ENCODE data around the gene NGEF. TPM values are rescaled to one million over a fixed set of nuclear protein-coding genes. Genes with fewer than 3 reads are reported as not detected.

The NGEF gene
- total and polyA plus RNA-seq, 10 of the 15 experiments (the other 5 are each of a cell fraction or from before 2014, with no cell fraction given): 0.12 TPM; not detected in 9

DNA sequence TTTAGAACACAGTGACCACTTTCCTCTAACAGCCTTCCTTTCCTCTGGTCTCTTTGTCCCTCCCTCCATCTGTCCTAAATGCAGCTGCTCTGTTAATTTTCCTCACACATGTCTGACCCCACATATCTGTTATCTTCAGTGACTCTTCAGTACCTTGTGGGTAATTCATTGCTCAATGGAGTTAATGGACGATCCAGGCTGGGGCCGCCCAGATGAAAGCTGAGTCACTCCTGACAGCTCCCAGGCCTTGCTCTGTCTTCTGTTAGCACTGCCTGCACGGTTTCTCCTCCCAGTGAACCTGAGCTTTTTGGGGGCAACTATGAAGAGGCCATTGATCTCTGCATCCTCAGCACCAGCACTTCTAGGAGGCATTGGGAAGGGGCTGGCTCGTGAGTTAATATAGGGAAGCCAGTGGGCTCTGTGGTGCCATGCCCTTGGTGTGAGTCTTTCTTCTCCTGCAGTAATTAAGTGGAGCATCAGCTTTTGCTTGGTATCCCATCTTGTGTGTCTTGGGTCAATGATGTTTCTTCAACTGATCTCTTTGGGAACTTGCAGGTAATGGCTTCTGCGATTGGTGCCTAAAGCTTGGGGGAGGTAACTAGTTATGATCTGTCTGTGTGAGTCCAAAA is 75.7 kb downstream of the NGEF start:
- H2AFZ ChIP-seq (ENCODE audit: control insufficient read depth, low read depth, low read length): no peak overlapping the region
- no TSS peak for BruUV-seq (replicated peaks)

DNA sequence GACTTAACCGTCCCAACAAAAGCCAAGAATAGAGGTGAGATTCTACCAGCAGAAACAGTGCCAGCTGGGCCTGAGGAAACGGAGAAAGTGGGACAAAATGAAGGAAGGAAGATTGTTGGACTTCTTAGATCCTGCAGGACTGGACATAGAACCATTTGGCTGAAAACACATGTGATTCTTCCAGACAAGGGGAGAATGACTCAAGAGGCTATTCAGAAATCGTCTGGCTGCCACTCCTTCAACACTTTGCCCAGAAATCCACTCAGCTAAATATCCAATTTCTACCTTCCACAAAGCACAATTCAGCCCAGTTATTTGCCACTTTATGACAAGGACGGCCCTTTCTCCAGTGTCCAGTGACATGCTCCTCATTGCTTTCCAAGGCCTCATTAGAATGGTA is 81.4 kb downstream of the NGEF start:
- no TSS peak for BruUV-seq (replicated peaks)
- CTCF ChIA-PET: no interaction called here
- WGBS (ENCODE audit: insufficient coverage, insufficient replicate concordance, low lambda C conversion rate, missing lambda C conversion rate): 17% methylated on average over 4 of the region's 4 CpGs

More for the DNA sequence above, 75.7 kb downstream of the NGEF start:
- H3K9ac ChIP-seq (ENCODE audit: control insufficient read depth, insufficient read depth, low read length): no peak overlapping the region
- no peak overlapping the region for H3K27ac ChIP-seq (ENCODE audit: control insufficient read depth, insufficient read depth)
- ATAC-seq (no peak), DNase-seq (ENCODE audit: low read depth, low spot score) (no peak), FAIRE-seq (no peak)
- H3K9me3 ChIP-seq (replicated peaks; ENCODE audit: control insufficient read depth, insufficient read depth, low read length): no peaks in the 10 kb centered on the region
- no peak overlapping the region for H3K4me2 ChIP-seq (ENCODE audit: control insufficient read depth, insufficient read depth)
- WGBS (ENCODE audit: insufficient coverage, insufficient replicate concordance, low lambda C conversion rate, missing lambda C conversion rate): 35% methylated on average over 5 of the region's 5 CpGs
- in situ Hi-C loops (cut with MboI) (no loop called here), intact Hi-C loops (cut with micrococcal nuclease; ENCODE audit: unreplicated experiment) (no loop called here)
- POLR2A ChIA-PET: no interaction called here
- RAD21 ChIA-PET (ENCODE audit: unreplicated experiment): interaction anchor here (1.4 kb wide), 1 partner anchor 23 kb away, joined by 3 read pairs; no protein-coding TSS in a partner anchor
- SMC1A ChIA-PET (ENCODE audit: uncharacterized antibody, unreplicated experiment): interaction anchor here (4.1 kb wide), 1 partner anchor 20 kb away, joined by 18 read pairs; no protein-coding TSS in a partner anchor
- no peaks in the 10 kb centered on the region for H3K36me3 ChIP-seq (ENCODE audit: control insufficient read depth in 2 of 2, insufficient read depth in 2 of 2, low read length in 1 of 2)
- no peak overlapping the region for H3K4me3 ChIP-seq
- TF ChIP-seq NFYA (IDR thresholded peaks at IDR 0.05; ENCODE audit: borderline replicate concordance, low read depth, low read length) (no peak), BHLHE40 (IDR thresholded peaks at IDR 0.05; ENCODE audit: borderline replicate concordance in 1 of 2, low read depth in 2 of 2, low read length in 1 of 2) (peak in 1 of 2 experiments; percentile 38; a peak in 1 of 4 replicates), CBFB (IDR thresholded peaks at IDR 0.05; ENCODE audit: low read depth) (no peak)
- CTCF ChIA-PET: no interaction called here
- no peaks in the 10 kb centered on the region for H3K79me2 ChIP-seq (ENCODE audit: control insufficient read depth, insufficient read depth, low read length)
- peaks cover 0 to 4% of the 10 kb centered on the region in 2 experiments; a peak in 1 of 4 replicates for H3K27me3 ChIP-seq (replicated peaks in 1 of 2; ENCODE audit: control insufficient read depth in 2 of 2, insufficient read depth in 2 of 2, low read length in 1 of 2)
- no peaks in the 10 kb centered on the region for H4K20me1 ChIP-seq (ENCODE audit: control insufficient read depth, insufficient read depth)
- H3K4me1 ChIP-seq (ENCODE audit: control insufficient read depth, insufficient read depth, low read length): no peaks in the 10 kb centered on the region

More for the DNA sequence above, 81.4 kb downstream of the NGEF start:
- ChIA-PET RAD21 (ENCODE audit: unreplicated experiment) (no interaction called here), POLR2A (no interaction called here), SMC1A (ENCODE audit: uncharacterized antibody, unreplicated experiment) (interaction anchor here (0.8 to 1.2 kb wide), 2 partner anchors 11 to 26 kb away, joined by 3 to 4 read pairs; no protein-coding TSS in a partner anchor)
- Histone ChIP-seq H2AFZ (ENCODE audit: control insufficient read depth, low read depth, low read length) (no peak overlapping the region), H3K27ac (ENCODE audit: control insufficient read depth, insufficient read depth) (no peak overlapping the region), H3K4me2 (ENCODE audit: control insufficient read depth, insufficient read depth) (no peak overlapping the region), H3K79me2 (ENCODE audit: control insufficient read depth, insufficient read depth, low read length) (no peaks in the 10 kb centered on the region), H3K27me3 (replicated peaks in 1 of 2; ENCODE audit: control insufficient read depth in 2 of 2, insufficient read depth in 2 of 2, low read length in 1 of 2) (peaks cover 5 to 9% of the 10 kb centered on the region in 2 experiments), H3K4me3 (no peak overlapping the region), H3K9me3 (replicated peaks; ENCODE audit: control insufficient read depth, insufficient read depth, low read length) (no peaks in the 10 kb centered on the region; the same call in 2 of the 3 replicates), H4K20me1 (ENCODE audit: control insufficient read depth, insufficient read depth) (no peaks in the 10 kb centered on the region), H3K4me1 (ENCODE audit: control insufficient read depth, insufficient read depth, low read length) (no peaks in the 10 kb centered on the region), H3K36me3 (ENCODE audit: control insufficient read depth in 2 of 2, insufficient read depth in 2 of 2, low read length in 1 of 2) (no peaks in the 10 kb centered on the region), H3K9ac (ENCODE audit: control insufficient read depth, insufficient read depth, low read length) (no peak overlapping the region)
- FAIRE-seq (no peak), ATAC-seq (no peak), DNase-seq (ENCODE audit: low read depth, low spot score) (no peak)
- in situ Hi-C loops (cut with MboI): no loop called here
- intact Hi-C loops (cut with micrococcal nuclease; ENCODE audit: unreplicated experiment): no loop called here
- TF ChIP-seq, protein P1, sequence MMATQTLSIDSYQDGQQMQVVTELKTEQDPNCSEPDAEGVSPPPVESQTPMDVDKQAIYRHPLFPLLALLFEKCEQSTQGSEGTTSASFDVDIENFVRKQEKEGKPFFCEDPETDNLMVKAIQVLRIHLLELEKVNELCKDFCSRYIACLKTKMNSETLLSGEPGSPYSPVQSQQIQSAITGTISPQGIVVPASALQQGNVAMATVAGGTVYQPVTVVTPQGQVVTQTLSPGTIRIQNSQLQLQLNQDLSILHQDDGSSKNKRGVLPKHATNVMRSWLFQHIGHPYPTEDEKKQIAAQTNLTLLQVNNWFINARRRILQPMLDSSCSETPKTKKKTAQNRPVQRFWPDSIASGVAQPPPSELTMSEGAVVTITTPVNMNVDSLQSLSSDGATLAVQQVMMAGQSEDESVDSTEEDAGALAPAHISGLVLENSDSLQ (IDR thresholded peaks at IDR 0.05): no peak
- no peak for TF ChIP-seq RAD51 (IDR thresholded peaks at IDR 0.05)
- TF ChIP-seq, protein P2, sequence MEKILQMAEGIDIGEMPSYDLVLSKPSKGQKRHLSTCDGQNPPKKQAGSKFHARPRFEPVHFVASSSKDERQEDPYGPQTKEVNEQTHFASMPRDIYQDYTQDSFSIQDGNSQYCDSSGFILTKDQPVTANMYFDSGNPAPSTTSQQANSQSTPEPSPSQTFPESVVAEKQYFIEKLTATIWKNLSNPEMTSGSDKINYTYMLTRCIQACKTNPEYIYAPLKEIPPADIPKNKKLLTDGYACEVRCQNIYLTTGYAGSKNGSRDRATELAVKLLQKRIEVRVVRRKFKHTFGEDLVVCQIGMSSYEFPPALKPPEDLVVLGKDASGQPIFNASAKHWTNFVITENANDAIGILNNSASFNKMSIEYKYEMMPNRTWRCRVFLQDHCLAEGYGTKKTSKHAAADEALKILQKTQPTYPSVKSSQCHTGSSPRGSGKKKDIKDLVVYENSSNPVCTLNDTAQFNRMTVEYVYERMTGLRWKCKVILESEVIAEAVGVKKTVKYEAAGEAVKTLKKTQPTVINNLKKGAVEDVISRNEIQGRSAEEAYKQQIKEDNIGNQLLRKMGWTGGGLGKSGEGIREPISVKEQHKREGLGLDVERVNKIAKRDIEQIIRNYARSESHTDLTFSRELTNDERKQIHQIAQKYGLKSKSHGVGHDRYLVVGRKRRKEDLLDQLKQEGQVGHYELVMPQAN (conservative IDR thresholded peaks at IDR 0.05): no peak
- TF ChIP-seq TCF7 (IDR thresholded peaks at IDR 0.05; ENCODE audit: borderline replicate concordance): no peak
- no peak for TF ChIP-seq CHD1 (IDR thresholded peaks at IDR 0.05; ENCODE audit: low read depth, low read length)
- TF ChIP-seq TCF3 (IDR thresholded peaks at IDR 0.05; ENCODE audit: borderline replicate concordance, insufficient read depth, low read depth, low read length): no peak
